Islet of Langerhans (tissue), 1 donor: ENCODE measurements around the gene DHX34.
"Not testable (repeated sequence)": the region's sequence is repeated elsewhere in the genome, so short reads cannot be mapped to it uniquely, and the experiment has no call there.

Experiments
- FAIRE-seq: peaks from one replicate; lab custom pipeline; 2011; peaks lifted over from hg19 to GRCh38; lab: Jason Lieb, UNC

DHX34 gene

GRCh38 chr19:47331490-47331889 is 17.6 kb upstream of the DHX34 start:
- no peak for FAIRE-seq

GRCh38 chr19:47331931-47332547 is 17.1 kb upstream of the DHX34 start, which contains the start of gene C5AR2:
C5AR2 (plus strand) TSS chr19:47332175; CDS start chr19:47340800, 8,625 bp downstream.
- no peak for FAIRE-seq

- not testable (repeated sequence) for FAIRE-seq
Observed at GRCh38 chr19:47336765-47337718, 12.1 kb upstream of the DHX34 start.

GRCh38 chr19:47339196-47339880 is 9.8 kb upstream of the DHX34 start:
- FAIRE-seq: no peak

GRCh38 chr19:47340477-47341208 is 8.5 kb upstream of the DHX34 start:
- FAIRE-seq: no peak

GRCh38 chr19:47341734-47342133 is 7.4 kb upstream of the DHX34 start:
- no peak for FAIRE-seq

- FAIRE-seq: no peak
Observed at GRCh38 chr19:47343194-47343802, 5.8 kb upstream of the DHX34 start.

- FAIRE-seq: no peak
Observed at GRCh38 chr19:47344425-47344824, 4.7 kb upstream of the DHX34 start.

- FAIRE-seq: not testable (repeated sequence)
Observed at GRCh38 chr19:47346024-47346423, 3.1 kb upstream of the DHX34 start.

GRCh38 chr19:47350630-47351029 is 1.5 kb downstream of the DHX34 start:
- no peak for FAIRE-seq

GRCh38 chr19:47351548-47351947 is 2.4 kb downstream of the DHX34 start:
- no peak for FAIRE-seq

- no peak for FAIRE-seq
Observed at GRCh38 chr19:47352095-47352494, 3.0 kb downstream of the DHX34 start.

GRCh38 chr19:47353307-47353712 is 4.2 kb downstream of the DHX34 start:
- no peak for FAIRE-seq

GRCh38 chr19:47356900-47357299 is 7.8 kb downstream of the DHX34 start:
- no peak for FAIRE-seq

- FAIRE-seq: no peak
Observed at GRCh38 chr19:47357788-47358680, 8.9 kb downstream of the DHX34 start.

- FAIRE-seq: no peak
Observed at GRCh38 chr19:47358936-47359335, 9.8 kb downstream of the DHX34 start.

- no peak for FAIRE-seq
Observed at GRCh38 chr19:47362321-47362720, 13.2 kb downstream of the DHX34 start.

GRCh38 chr19:47363758-47364531 is 14.8 kb downstream of the DHX34 start:
- no peak for FAIRE-seq

- not testable (repeated sequence) for FAIRE-seq
Observed at GRCh38 chr19:47365455-47365854, 16.3 kb downstream of the DHX34 start.
